ENCODE measurements around the gene ARL4A.

DNA sequence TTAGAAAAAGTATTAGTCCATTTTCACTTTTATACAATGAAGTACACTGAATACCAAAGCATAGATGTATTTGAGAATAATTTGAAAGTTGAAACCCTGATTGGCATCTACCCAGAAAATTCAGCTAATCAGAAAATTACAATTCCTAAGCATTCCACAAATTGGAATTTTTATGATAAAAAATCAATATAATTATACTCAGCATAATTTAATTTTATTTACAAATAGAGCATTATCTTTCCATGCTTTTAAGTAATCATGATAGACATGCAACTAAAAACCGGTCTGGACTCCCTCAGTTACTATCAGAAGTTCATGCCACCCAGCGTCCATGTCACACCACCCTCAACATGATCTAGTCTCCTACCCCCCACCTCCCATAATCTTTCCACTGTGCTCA lies 50.4 kb downstream of the ARL4A start:
- no peak for TF ChIP-seq POLR2AphosphoS5 (IDR thresholded peaks at IDR 0.05; ENCODE audit: low read depth, low read length)
- no peak for TF ChIP-seq SPI1 (IDR thresholded peaks at IDR 0.05; ENCODE audit: low read depth, low read length)
- TF ChIP-seq POLR2A (IDR thresholded peaks at IDR 0.05; ENCODE audit: low read depth, low read length) = no peak
- TF ChIP-seq POU2F2 (IDR thresholded peaks at IDR 0.05; ENCODE audit: low read depth, low read length) = no peak

Measured in GM12891 (cell line).